Stomach (tissue), 4 donors: ENCODE measurements around the gene PAN3.

Experiments used
- EP300 ChIP-seq: sonication (generic); formaldehyde crosslinking; IDR thresholded peaks from one replicate; pipeline ENCODE4 v1.6.1; 2017; ENCODE audit warnings: antibody characterized with exemption
- POLR2A ChIP-seq, 4 donors: fragments of 450-650 bp; IDR thresholded peaks; one replicate each; pipeline ENCODE4 v1.6.1; 2016; ENCODE audit warnings: antibody characterized with exemption in 4 of 4, control low read depth in 2 of 4, mild to moderate bottlenecking in 1 of 4, moderate library complexity in 1 of 4
- POLR2AphosphoS5 ChIP-seq, 3 donors: sonication (generic); formaldehyde crosslinking; IDR thresholded peaks; one replicate each; pipeline ENCODE4 v1.6.1; 2016; ENCODE audit warnings: antibody characterized with exemption in 3 of 3
- TF ChIP-seq, protein P1 (sequence below), 7 experiments: fragments of 450-650 bp in 4 of 7; fragments of 200-600 bp in 3 of 7; sonication (generic) in 3 of 7; IDR thresholded peaks; one replicate each; pipeline ENCODE4 v1.5.1; 2016 to 2019; ENCODE audit warnings: antibody characterized with exemption in 7 of 7, control low read depth in 2 of 7, mild to moderate bottlenecking in 1 of 7

DNA sequence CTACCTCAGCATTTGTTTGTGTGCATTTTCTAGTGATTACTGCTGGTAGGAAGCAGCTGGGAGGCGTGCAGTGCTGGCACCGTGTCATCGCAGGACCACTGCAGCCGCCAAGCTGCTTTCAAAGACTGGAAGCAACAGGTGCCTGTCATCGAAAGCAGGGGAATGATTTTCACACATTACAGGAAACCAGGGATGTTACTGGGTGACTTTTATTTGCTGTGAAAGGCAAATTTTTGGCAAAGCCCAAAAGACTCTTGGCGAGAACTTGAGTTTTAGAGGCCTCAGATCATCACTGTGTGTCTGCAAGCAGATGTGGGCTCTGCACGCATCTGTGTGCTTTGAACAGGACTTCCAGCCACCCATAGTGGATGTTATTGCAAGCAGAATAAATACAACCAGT, 180.2 kb downstream of the PAN3 start:
- TF ChIP-seq, protein P1, sequence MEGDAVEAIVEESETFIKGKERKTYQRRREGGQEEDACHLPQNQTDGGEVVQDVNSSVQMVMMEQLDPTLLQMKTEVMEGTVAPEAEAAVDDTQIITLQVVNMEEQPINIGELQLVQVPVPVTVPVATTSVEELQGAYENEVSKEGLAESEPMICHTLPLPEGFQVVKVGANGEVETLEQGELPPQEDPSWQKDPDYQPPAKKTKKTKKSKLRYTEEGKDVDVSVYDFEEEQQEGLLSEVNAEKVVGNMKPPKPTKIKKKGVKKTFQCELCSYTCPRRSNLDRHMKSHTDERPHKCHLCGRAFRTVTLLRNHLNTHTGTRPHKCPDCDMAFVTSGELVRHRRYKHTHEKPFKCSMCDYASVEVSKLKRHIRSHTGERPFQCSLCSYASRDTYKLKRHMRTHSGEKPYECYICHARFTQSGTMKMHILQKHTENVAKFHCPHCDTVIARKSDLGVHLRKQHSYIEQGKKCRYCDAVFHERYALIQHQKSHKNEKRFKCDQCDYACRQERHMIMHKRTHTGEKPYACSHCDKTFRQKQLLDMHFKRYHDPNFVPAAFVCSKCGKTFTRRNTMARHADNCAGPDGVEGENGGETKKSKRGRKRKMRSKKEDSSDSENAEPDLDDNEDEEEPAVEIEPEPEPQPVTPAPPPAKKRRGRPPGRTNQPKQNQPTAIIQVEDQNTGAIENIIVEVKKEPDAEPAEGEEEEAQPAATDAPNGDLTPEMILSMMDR (IDR thresholded peaks at IDR 0.05) = no peak
- no peak for TF ChIP-seq POLR2A (IDR thresholded peaks at IDR 0.05)
- no peak for TF ChIP-seq POLR2AphosphoS5 (IDR thresholded peaks at IDR 0.05)
- no peak for TF ChIP-seq EP300
